Activated naive CD4-positive, alpha-beta T cell treated with anti-CD3 and anti-CD28 coated beads, Interleukin-2, amount 10 ng/mL, durations not matched to agents 7 days and 5 days (primary cell): Measurements from ENCODE around the gene SS18L1.
A peak's percentile ranks its signal among the peaks of the same experiment; 100 is the strongest.

Source experiments
- CTCF ChIA-PET: fragments of 350-600 bp; sonication (Branson Sonifier 250); formaldehyde crosslinking; loops from one replicate; lab custom pipeline; 2021; ENCODE audit warnings: antibody characterized with exemption; lab: Charles Lee
- DNase-seq: peaks from one replicate; pipeline ENCODE4 v3.0.0-alpha.2; 2020
- H3K27ac Mint-ChIP-seq: one replicate; pipeline ENCODE4 v1.8.0; 2021; ENCODE audit warnings: mild to moderate bottlenecking, moderate library complexity, mixed read lengths
- H3K27me3 Mint-ChIP-seq: one replicate; pipeline ENCODE4 v1.8.0; 2021; ENCODE audit warnings: mild to moderate bottlenecking, mixed read lengths
- H3K36me3 Mint-ChIP-seq: one replicate; pipeline ENCODE4 v1.8.0; 2021; ENCODE audit warnings: mixed read lengths
- H3K4me1 Mint-ChIP-seq: one replicate; pipeline ENCODE4 v1.8.0; 2021; ENCODE audit warnings: mixed read lengths
- H3K4me3 Mint-ChIP-seq: one replicate; pipeline ENCODE4 v1.8.0; 2021; ENCODE audit warnings: mild to moderate bottlenecking, moderate library complexity, mixed read lengths
- H3K9me3 Mint-ChIP-seq: one replicate; pipeline ENCODE4 v1.8.0; 2021; ENCODE audit warnings: mixed read lengths

The SS18L1 gene

GRCh38 chr20:62148908-62149314 is 5.3 kb downstream of the SS18L1 start:
- Mint-ChIP-seq H3K4me3 (no peak overlapping the region), H3K4me1 (peaks cover 22% of the 10 kb centered on the region), H3K9me3 (peaks cover 14% of the 10 kb centered on the region), H3K27me3 (no peaks in the 10 kb centered on the region), H3K27ac (no peak overlapping the region), H3K36me3 (peaks cover 17% of the 10 kb centered on the region)
- CTCF ChIA-PET, result no interaction called here
- no peak for DNase-seq

GRCh38 chr20:62149532-62150309 is 6.2 kb downstream of the SS18L1 start:
- H3K9me3 Mint-ChIP-seq, result peaks cover 15% of the 10 kb centered on the region
- DNase-seq, result no peak
- H3K27me3 Mint-ChIP-seq, result no peaks in the 10 kb centered on the region
- H3K4me1 Mint-ChIP-seq, result peaks cover 18% of the 10 kb centered on the region
- peaks cover 23% of the 10 kb centered on the region for H3K36me3 Mint-ChIP-seq
- no peak overlapping the region for H3K27ac Mint-ChIP-seq
- H3K4me3 Mint-ChIP-seq, result no peak overlapping the region
- CTCF ChIA-PET, result no interaction called here

GRCh38 chr20:62150310-62150575 is 6.7 kb downstream of the SS18L1 start:
- H3K27ac Mint-ChIP-seq, result no peak overlapping the region
- peaks cover 13% of the 10 kb centered on the region for H3K4me1 Mint-ChIP-seq
- CTCF ChIA-PET, result no interaction called here
- H3K9me3 Mint-ChIP-seq, result peaks cover 15% of the 10 kb centered on the region
- no peak for DNase-seq
- H3K36me3 Mint-ChIP-seq, result peaks cover 26% of the 10 kb centered on the region
- no peaks in the 10 kb centered on the region for H3K27me3 Mint-ChIP-seq
- H3K4me3 Mint-ChIP-seq, result no peak overlapping the region

GRCh38 chr20:62151225-62151624 is 7.7 kb downstream of the SS18L1 start:
- no peaks in the 10 kb centered on the region for H3K27me3 Mint-ChIP-seq

GRCh38 chr20:62151835-62152364 is 8.3 kb downstream of the SS18L1 start:
- CTCF ChIA-PET, result no interaction called here
- DNase-seq, result no peak
- peaks cover 6% of the 10 kb centered on the region for H3K4me1 Mint-ChIP-seq

More at GRCh38 chr20:62151225-62151624, 7.7 kb downstream of the SS18L1 start:
- Mint-ChIP-seq H3K36me3 (peaks cover 27% of the 10 kb centered on the region), H3K27ac (no peak overlapping the region), H3K4me3 (no peak overlapping the region), H3K4me1 (peaks cover 6% of the 10 kb centered on the region), H3K9me3 (peaks cover 15% of the 10 kb centered on the region)
- no peak for DNase-seq
- CTCF ChIA-PET, result no interaction called here

GRCh38 chr20:62155428-62156253 is 12.1 kb downstream of the SS18L1 start:
- Mint-ChIP-seq H3K36me3 (peaks cover 39% of the 10 kb centered on the region), H3K9me3 (peaks cover 15% of the 10 kb centered on the region), H3K4me1 (peaks cover 8% of the 10 kb centered on the region), H3K4me3 (no peak overlapping the region), H3K27ac (no peak overlapping the region), H3K27me3 (no peaks in the 10 kb centered on the region)
- DNase-seq, result no peak
- CTCF ChIA-PET, result interaction anchor here (1.3 kb wide), 1 partner anchor 144 kb away, joined by 4 read pairs; no protein-coding TSS in a partner anchor

More at GRCh38 chr20:62151835-62152364, 8.3 kb downstream of the SS18L1 start:
- Mint-ChIP-seq H3K36me3 (peaks cover 27% of the 10 kb centered on the region), H3K27ac (no peak overlapping the region), H3K9me3 (peaks cover 15% of the 10 kb centered on the region), H3K4me3 (no peak overlapping the region), H3K27me3 (no peaks in the 10 kb centered on the region)

- H3K9me3 Mint-ChIP-seq, result peaks cover 15% of the 10 kb centered on the region
- H3K36me3 Mint-ChIP-seq, result peaks cover 42% of the 10 kb centered on the region
- DNase-seq, result no peak
Observed at GRCh38 chr20:62156254-62156556, 12.6 kb downstream of the SS18L1 start.

GRCh38 chr20:62156592-62157386 is 13.2 kb downstream of the SS18L1 start:
- peaks cover 8% of the 10 kb centered on the region for H3K4me1 Mint-ChIP-seq
- no peaks in the 10 kb centered on the region for H3K27me3 Mint-ChIP-seq
- DNase-seq, result peak; percentile 84
- CTCF ChIA-PET, result interaction anchor here (0.6 to 1.3 kb wide), 3 partner anchors 10 to 243 kb away, joined by 3 to 4 read pairs (median 4); no protein-coding TSS in a partner anchor
- peaks cover 44% of the 10 kb centered on the region for H3K36me3 Mint-ChIP-seq
- no peak overlapping the region for H3K27ac Mint-ChIP-seq
- H3K9me3 Mint-ChIP-seq, result peaks cover 15% of the 10 kb centered on the region
- H3K4me3 Mint-ChIP-seq, result no peak overlapping the region

More at GRCh38 chr20:62156254-62156556, 12.6 kb downstream of the SS18L1 start:
- H3K4me1 Mint-ChIP-seq, result peaks cover 8% of the 10 kb centered on the region
- no peak overlapping the region for H3K27ac Mint-ChIP-seq
- CTCF ChIA-PET, result interaction anchor here (0.6 to 1.3 kb wide), 3 partner anchors 10 to 244 kb away, joined by 3 to 4 read pairs (median 4); no protein-coding TSS in a partner anchor
- H3K4me3 Mint-ChIP-seq, result no peak overlapping the region
- no peaks in the 10 kb centered on the region for H3K27me3 Mint-ChIP-seq

- H3K27ac Mint-ChIP-seq, result no peak overlapping the region
- no peaks in the 10 kb centered on the region for H3K27me3 Mint-ChIP-seq
- H3K9me3 Mint-ChIP-seq, result peaks cover 12% of the 10 kb centered on the region
- DNase-seq, result no peak
- H3K4me3 Mint-ChIP-seq, result no peak overlapping the region
- H3K4me1 Mint-ChIP-seq, result peaks cover 8% of the 10 kb centered on the region
- CTCF ChIA-PET, result interaction anchor here (1.3 kb wide), 1 partner anchor 146 kb away, joined by 4 read pairs; no protein-coding TSS in a partner anchor
- H3K36me3 Mint-ChIP-seq, result peaks cover 39% of the 10 kb centered on the region
Observed at GRCh38 chr20:62157387-62158087, 14.0 kb downstream of the SS18L1 start.

- Mint-ChIP-seq H3K36me3 (peaks cover 35% of the 10 kb centered on the region), H3K27me3 (no peaks in the 10 kb centered on the region), H3K27ac (no peak overlapping the region), H3K4me3 (no peak overlapping the region), H3K4me1 (peaks cover 8% of the 10 kb centered on the region), H3K9me3 (peaks cover 8% of the 10 kb centered on the region)
- CTCF ChIA-PET, result no interaction called here
- DNase-seq, result no peak
Observed at GRCh38 chr20:62158088-62158400, 14.5 kb downstream of the SS18L1 start.

- DNase-seq, result no peak
- Mint-ChIP-seq H3K4me1 (peaks cover 8% of the 10 kb centered on the region), H3K27ac (no peak overlapping the region), H3K27me3 (no peaks in the 10 kb centered on the region), H3K4me3 (no peak overlapping the region), H3K9me3 (peaks cover 5% of the 10 kb centered on the region), H3K36me3 (peaks cover 31% of the 10 kb centered on the region)
- CTCF ChIA-PET, result no interaction called here
Observed at GRCh38 chr20:62158541-62158940, 15.0 kb downstream of the SS18L1 start.

- CTCF ChIA-PET, result interaction anchor here (0.8 kb wide), 1 partner anchor 13 kb away, joined by 3 read pairs; no protein-coding TSS in a partner anchor
- no peaks in the 10 kb centered on the region for H3K9me3 Mint-ChIP-seq
- no peak for DNase-seq
- H3K27ac Mint-ChIP-seq, result no peak overlapping the region
- H3K36me3 Mint-ChIP-seq, result peaks cover 26% of the 10 kb centered on the region
- H3K4me3 Mint-ChIP-seq, result no peak overlapping the region
- peaks cover 8% of the 10 kb centered on the region for H3K4me1 Mint-ChIP-seq
- H3K27me3 Mint-ChIP-seq, result no peaks in the 10 kb centered on the region
Observed at GRCh38 chr20:62159052-62159451, 15.5 kb downstream of the SS18L1 start.

- H3K4me3 Mint-ChIP-seq, result no peak overlapping the region
- peaks cover 22% of the 10 kb centered on the region for H3K36me3 Mint-ChIP-seq
- no peak overlapping the region for H3K27ac Mint-ChIP-seq
- no peaks in the 10 kb centered on the region for H3K27me3 Mint-ChIP-seq
- H3K9me3 Mint-ChIP-seq, result no peaks in the 10 kb centered on the region
- no peak for DNase-seq
- CTCF ChIA-PET, result no interaction called here
- peaks cover 8% of the 10 kb centered on the region for H3K4me1 Mint-ChIP-seq
Observed at GRCh38 chr20:62159839-62160238, 16.3 kb downstream of the SS18L1 start.
